ENCODE data around the gene CNTD1. TPM values are rescaled to one million over a fixed set of nuclear protein-coding genes. Genes with fewer than 3 reads are reported as not detected.
"Not testable (repeated sequence)": the region's sequence is repeated elsewhere in the genome, so short reads cannot be mapped to it uniquely, and the experiment has no call there.

Gene CNTD1, protein sequence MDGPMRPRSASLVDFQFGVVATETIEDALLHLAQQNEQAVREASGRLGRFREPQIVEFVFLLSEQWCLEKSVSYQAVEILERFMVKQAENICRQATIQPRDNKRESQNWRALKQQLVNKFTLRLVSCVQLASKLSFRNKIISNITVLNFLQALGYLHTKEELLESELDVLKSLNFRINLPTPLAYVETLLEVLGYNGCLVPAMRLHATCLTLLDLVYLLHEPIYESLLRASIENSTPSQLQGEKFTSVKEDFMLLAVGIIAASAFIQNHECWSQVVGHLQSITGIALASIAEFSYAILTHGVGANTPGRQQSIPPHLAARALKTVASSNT
- total RNA-seq, result not detected
- long read RNA-seq, result 0 reads

DNA sequence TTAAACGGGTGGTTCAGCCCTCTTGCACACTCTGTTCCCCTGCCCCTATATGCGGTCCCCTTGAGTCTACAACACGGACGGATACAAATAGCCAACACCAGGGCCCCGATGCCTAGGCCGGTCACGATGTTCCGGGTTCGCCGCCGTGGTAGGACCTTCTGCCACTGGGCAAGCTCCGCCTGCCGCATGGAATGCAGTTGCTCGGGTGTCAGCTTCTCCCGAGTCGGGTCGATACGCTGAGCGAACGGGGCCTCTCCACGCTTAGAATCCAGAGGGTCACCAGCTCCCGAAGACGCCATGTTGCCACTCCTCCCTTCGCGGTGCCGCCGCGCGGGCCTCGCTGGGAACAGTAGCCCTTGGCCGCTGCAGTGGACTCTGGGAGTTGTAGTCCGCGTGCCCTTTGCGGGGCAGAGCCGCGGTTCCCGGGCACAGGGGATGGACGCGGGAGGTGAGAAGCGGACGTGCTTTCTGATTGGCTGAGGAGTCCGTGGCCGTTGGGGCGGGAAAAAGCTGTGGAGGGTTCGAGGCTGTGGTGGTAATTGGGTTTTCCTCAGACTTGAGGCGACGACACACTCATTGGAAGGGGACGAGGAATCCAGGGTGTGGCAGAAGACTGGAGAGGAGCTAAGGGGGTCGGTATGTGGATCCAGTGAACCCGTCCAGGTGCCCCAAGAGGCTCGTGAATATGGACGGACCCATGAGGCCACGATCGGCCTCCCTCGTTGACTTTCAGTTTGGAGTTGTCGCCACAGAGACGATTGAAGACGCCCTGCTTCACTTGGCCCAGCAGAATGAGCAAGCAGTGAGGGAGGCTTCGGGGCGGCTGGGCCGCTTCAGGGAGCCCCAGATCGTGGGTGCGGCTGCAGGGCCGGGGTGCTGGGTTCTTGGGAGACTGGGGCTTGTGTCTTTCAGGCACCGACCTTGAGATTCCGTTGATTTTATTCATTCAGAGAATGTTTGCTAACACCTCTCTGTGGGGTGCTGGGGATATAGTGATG is at the start of gene CNTD1, which contains the start of gene COA3:
TSS of gene CNTD1 (plus strand) at position 479 of the 998 bp plus-strand sequence. CDS start at position 686, 207 bp downstream.
TSS of gene COA3 (minus strand) at position 322 of the 998 bp plus-strand sequence. CDS start at position 299, 23 bp downstream.
- ATAC-seq (ENCODE audit: poor library complexity) (peak; percentile 98), DNase-seq (peak; percentile 92)
- intact Hi-C loops (cut with DNase I), result no loop called here

DNA sequence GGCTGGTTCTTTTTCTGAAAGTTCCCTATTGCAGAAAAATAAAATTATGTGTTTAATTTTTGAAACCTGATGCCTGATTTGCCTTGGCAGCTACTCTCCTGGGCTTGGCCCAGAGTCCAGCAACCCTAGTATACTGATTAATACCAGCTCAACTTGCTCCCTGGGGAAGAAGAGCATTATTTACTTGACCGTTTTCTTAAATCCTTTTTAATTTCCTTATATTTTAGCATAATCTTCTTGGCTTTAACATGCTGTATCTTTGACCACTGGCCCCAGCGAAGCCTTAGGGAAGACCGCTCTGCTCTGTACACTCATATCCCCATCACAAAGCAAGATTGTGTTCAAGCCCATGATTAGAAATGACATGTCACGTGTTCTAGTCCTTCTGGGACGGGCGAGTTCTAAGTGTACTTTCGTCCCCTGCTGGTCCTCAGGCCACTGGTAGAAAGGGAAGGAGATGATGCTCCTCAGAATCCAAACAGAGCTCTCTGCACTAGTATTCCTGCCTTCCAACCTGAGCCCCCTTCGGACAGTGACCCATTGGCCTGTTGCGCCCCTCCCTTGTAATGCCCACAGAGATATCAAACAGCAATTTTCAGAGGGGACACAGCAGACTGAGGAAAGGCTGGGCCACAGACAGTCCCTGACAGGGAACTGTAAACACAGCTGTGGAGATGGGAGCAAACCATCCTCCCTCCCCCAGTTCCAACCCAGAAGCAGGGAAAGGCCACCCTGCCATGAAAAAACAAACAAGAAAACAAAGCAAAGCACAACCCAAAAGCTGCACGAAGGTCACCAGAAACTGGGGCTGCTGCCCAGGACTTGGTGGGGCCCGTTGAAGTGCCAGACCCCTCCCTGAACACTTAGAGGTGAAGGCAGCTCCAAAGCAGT is 49.5 kb upstream of the CNTD1 start:
- no peak for DNase-seq
- ATAC-seq (ENCODE audit: poor library complexity), result no peak
- intact Hi-C loops (cut with DNase I), result no loop called here

DNA sequence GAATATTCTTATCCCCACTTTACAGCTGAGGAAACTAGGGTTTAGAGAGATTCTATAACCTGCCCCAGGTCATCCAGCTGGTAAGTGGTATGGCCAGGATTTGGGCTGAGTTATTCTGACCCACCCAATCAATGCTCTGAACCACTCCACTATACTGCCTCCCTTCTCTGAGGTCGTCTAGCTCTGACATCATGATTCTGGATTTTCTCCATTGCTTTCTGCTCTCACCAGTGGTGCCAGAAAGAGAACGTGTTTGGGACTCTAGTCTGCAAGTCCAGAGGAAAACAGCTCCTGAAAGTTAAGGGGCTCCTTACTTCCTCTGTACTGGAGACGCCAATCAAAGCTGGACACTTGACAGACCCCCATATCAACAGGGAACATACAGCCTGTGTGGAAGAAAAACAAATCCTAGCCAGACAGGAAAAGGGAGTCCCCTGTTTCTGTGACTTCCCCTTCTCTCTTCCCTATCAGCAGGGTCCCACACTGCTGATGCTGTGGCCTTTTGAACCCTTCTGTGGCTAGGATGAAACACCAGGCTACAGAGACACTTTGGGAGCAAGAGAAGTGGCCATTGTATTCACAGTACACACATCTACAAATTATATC is 47.8 kb upstream of the CNTD1 start:
- DNase-seq, result no peak
- peak; percentile 9 for ATAC-seq (ENCODE audit: poor library complexity)
- intact Hi-C loops (cut with DNase I), result no loop called here

DNA sequence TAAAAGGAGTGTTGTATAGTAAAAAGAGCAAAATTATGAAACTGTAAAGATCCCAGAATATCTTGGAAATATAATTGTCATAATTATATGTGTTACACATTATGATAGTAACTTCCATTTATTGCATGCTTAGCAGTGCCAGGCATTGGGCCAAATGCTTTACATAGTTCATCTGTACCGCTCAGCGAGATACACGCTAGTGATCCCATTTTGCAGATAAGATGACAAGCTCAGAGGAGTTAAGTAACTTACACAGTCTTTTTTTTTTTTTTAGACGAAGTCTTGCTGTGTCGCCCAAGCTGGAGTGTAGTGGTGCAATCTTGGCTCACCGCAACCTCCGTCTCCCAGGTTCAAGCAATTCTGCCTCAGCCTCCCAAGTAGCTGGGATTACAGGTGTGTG is 47.0 kb upstream of the CNTD1 start:
- DNase-seq, result no peak
- ATAC-seq (ENCODE audit: poor library complexity), result no peak
- intact Hi-C loops (cut with DNase I), result no loop called here

DNA sequence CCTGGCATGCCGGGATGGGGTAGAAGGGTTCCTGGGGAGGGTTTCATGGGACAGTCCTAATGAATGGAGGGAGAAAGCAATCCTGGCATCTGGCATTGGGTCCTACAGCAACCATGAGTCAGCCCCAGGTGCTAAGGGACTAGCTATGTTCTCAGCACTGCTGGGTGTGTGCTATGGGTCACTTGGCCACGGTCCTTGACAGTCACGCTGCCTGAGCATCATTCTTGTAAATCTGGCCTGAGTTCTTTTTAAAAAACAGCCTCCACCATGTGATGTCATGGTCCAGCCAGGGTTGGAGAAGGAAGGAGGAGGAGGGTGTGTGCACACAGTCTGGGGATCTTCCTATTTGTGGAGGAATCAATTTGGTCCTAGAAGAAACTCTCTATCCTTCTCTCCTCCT is 43.9 kb upstream of the CNTD1 start:
- DNase-seq (peak; percentile 72), ATAC-seq (ENCODE audit: poor library complexity) (peak; percentile 83)
- intact Hi-C loops (cut with DNase I), result no loop called here

DNA sequence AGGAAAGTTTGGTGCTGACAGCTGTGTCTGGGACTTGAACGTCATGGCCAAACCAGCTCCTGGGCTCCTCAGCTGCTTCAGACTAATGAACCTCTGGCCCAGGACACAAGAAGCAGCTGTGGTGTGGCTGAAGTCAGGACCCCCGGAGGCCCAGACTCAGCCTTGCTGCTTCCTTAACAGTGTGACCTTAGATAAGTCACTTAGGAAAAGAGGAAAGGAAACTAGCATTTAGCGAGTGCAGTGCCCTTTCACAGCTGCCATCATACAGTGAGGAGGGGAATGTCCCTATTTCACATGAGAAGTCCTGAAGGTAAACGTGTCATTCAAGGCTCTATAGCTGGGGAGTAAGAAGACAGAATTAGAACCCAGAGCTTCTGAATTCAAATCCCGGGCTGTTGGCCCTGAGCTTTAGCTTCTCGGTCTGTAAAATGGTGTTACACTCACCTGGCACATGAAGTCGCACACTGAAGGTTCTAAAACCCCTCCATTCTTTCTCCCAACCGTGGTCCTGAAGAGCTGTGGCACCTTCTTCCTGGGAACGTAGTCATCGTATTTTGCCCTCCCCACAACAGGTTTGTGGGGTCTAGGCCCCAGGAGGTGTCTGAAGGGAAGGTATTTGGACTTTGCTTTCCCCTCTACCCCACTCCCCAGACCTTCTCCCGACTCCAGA is 38.5 kb upstream of the CNTD1 start:
- no peak for DNase-seq
- intact Hi-C loops (cut with DNase I), result loop anchor here (10.0 kb wide), 1 partner anchor 175 kb away; no protein-coding TSS in a partner anchor
- ATAC-seq (ENCODE audit: poor library complexity), result no peak

DNA sequence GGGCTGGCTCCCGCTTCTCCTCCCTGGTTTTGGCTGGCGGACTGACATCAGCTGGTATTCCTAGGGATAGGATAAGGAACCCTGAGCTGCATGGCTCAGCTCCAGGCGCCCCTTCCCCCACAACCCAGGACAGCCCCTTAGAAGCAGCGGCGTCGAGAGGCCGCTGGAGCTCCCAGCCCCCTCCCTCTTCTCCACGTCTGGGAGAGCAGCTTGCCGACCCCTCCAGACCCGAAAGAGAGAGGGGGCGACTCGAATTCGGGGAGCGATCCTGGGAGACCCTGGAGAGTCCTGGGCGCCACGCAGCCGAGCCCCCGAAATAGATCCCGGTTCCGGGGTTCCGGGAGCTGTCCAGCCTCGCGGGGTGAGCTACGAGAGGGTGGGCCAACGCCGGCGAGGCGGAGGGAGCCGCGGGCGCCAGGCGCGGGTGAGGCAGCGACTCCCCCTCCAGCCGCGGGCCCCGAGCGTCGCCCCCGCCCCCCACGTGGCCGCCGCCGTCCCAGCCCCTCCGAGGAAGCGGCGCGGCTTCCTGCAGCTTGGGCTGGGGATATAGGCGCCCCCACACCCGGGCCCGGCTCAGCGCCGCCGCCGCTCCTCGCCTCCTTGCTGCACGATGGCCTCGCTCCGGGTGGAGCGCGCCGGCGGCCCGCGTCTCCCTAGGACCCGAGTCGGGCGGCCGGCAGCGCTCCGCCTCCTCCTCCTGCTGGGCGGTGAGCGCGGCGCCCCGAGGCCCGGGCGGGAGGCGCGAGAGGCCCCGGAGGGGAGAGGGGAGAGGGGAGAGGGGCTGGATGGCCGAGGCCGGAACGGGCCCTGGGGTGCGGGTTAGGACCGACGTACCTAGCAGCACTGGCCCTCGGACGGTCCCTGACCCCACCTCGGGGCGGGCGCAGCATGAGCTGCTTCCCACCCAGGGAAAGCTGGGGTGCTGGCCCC is 37.7 kb upstream of the CNTD1 start, which contains the start of gene RAMP2:
TSS of gene RAMP2 (plus strand) at position 576 of the 930 bp plus-strand sequence. CDS start at position 611, 35 bp downstream.
- DNase-seq (peak; percentile 59), ATAC-seq (ENCODE audit: poor library complexity) (peak; percentile 60)
- intact Hi-C loops (cut with DNase I), result loop anchor here (10.0 kb wide), 1 partner anchor 176 kb away; no protein-coding TSS in a partner anchor

DNA sequence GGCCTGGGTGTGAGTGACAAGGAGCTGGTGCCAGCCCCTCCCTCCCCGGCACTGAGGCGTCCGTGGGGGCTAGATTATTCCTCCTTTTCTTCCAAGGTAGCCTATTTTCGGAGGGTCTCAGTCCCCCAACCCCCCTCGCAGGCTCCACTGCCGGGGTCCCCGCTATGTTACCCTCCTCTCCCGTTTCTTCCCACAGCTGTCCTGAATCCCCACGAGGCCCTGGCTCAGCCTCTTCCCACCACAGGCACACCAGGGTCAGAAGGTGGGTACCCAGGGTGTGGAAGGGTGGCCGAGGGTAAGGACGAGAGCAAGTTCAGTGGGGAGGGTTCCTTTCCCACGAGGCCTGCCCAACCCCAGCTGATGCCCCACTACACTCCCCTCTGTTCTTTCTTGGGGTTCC is 37.0 kb upstream of the CNTD1 start:
- intact Hi-C loops (cut with DNase I), result loop anchor here (2.0 to 10.0 kb wide), 2 partner anchors 41 to 177 kb away; no protein-coding TSS in a partner anchor

DNA sequence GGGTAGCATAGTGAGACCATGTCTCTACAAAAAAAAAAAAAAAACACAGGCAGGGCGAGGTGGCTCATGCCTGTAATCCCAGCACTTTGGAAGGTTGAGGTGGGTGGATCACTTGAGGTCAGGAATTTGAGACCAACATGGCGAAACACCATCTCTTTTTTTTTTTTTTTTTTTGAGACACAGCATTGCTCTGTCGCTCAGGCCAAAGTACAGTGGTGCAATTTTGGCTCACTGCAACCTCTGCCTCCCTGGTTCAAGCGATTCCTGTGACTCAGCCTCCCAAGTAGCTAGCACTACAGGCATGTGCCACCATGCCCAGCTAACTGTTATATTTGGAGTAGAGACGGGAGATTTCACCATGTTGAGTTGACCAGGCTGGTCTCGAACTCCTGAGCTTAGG is 32.5 kb upstream of the CNTD1 start:
- intact Hi-C loops (cut with DNase I), result loop anchor here (10.0 kb wide), 1 partner anchor 181 kb away; no protein-coding TSS in a partner anchor
- no peak for DNase-seq
- ATAC-seq (ENCODE audit: poor library complexity), result no peak

More for the DNA sequence above, 37.0 kb upstream of the CNTD1 start:
- ATAC-seq (ENCODE audit: poor library complexity) (no peak), DNase-seq (no peak)

DNA sequence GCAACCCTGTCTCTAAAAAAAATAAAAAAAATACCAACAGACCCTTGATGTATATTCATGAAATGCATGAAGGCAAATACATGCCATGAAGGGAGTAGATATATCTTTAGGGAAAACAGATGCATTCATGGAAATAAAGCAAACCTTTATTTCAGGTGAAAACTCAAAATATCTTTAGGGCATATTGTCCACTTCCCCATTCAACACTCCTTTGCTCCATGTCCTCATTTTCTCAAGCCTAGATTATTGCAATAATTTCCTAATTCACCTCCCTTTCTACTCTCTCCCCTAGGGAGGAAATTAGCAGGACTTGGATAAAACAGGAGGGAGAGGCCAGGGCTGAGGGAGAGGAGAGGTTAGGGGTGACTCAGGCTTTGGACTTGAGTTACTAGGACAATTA is 31.1 kb upstream of the CNTD1 start:
- ATAC-seq (ENCODE audit: poor library complexity) (no peak), DNase-seq (no peak)
- intact Hi-C loops (cut with DNase I), result loop anchor here (10.0 kb wide), 1 partner anchor 183 kb away; no protein-coding TSS in a partner anchor

DNA sequence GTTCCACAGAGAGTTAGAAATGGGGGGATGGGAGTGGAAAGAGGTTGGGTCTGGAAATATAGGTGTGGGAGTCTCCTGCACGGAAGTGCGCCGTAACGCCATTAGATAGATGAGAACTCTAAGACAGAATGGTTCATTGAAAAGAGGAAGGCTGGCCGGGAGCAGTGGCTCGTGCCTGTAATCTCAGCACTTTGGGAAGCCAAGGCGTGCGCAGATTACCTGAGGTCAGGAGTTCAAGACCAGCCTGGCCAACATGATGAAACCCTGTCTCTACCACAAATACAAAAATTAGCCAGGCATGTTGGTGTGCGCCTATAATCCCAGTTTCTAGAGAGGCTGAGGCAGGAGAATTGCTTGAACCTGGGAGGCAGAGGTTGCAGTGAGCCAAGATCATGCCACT is 30.7 kb upstream of the CNTD1 start:
- intact Hi-C loops (cut with DNase I), result loop anchor here (10.0 kb wide), 1 partner anchor 183 kb away; no protein-coding TSS in a partner anchor
- DNase-seq; ATAC-seq (ENCODE audit: poor library complexity): not testable (repeated sequence)

DNA sequence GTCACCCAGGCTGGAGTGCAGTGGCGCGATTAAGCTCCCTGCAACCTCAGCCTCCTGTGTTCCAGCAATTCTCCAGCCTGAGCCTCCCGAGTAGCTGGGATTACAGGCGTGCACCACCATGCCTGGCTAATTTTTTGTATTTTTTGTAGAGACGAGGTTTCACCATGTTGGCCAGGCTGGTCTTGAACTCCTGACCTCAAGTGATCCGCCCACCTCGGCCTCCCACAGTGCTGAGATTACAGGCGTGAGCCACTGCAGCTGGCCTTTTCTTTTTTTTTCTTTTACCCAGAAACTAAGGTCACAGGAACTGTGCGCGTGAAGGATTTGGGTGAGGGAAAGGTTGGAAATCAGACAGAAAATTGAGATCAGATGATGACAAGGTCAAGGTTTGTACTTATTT is 28.7 kb upstream of the CNTD1 start:
- intact Hi-C loops (cut with DNase I), result loop anchor here (10.0 kb wide), 1 partner anchor 185 kb away; no protein-coding TSS in a partner anchor
- not testable (repeated sequence) for ATAC-seq (ENCODE audit: poor library complexity); DNase-seq

DNA sequence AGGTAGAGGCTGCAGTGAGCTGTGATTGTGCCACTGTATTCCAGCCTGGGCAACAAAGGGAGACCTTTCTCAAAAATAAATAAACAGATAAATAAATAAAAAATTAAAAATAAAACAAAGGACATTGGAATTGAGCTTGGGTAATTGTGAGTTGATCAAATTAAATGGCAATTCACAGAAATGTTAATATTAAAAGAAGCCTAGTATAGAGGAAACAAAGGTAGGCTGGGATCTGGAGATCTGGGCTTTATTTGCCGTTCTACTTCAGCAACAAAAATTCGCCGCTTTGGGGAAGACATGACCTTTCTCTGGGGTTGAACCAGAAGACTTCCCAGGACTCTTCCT is 25.7 kb upstream of the CNTD1 start:
- intact Hi-C loops (cut with DNase I), result no loop called here

DNA sequence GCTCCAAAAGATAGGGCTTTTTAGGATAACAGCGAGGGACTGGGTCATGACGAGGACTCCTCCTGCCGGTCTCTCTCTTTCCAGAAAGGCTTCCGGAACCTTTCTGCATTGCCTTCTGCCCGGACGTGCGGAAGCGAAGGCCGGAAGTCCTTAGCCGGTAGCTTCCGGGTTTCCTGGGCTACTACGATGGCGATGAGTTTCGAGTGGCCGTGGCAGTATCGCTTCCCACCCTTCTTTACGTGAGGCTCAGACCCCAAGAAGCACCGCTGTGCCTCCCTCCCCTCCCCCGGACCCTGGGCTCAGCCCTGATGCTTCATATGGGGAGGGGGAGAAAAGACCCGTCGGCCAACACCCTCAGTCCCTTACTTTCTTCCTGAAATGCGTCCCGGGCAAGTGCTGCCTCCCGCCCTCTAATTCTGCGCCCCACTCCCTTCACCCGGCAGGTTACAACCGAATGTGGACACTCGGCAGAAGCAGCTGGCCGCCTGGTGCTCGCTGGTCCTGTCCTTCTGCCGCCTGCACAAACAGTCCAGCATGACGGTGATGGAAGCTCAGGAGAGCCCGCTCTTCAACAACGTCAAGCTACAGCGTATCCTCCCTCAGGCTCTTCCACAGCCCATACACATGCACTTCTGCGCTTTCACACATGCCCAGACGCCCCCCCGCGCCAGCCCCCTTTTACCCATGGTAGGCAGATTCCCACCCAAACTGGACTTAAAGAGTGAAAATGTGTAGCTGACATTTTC is 25.2 kb upstream of the CNTD1 start, which contains the start of gene VPS25:
TSS of gene VPS25 (plus strand) at position 160 of the 746 bp plus-strand sequence. CDS start at position 187, 27 bp downstream.
- ATAC-seq (ENCODE audit: poor library complexity), result peak; percentile 97
- peak; percentile 83 for DNase-seq
- intact Hi-C loops (cut with DNase I), result no loop called here

More for the DNA sequence above, 25.7 kb upstream of the CNTD1 start:
- no peak for ATAC-seq (ENCODE audit: poor library complexity)
- DNase-seq, result no peak

DNA sequence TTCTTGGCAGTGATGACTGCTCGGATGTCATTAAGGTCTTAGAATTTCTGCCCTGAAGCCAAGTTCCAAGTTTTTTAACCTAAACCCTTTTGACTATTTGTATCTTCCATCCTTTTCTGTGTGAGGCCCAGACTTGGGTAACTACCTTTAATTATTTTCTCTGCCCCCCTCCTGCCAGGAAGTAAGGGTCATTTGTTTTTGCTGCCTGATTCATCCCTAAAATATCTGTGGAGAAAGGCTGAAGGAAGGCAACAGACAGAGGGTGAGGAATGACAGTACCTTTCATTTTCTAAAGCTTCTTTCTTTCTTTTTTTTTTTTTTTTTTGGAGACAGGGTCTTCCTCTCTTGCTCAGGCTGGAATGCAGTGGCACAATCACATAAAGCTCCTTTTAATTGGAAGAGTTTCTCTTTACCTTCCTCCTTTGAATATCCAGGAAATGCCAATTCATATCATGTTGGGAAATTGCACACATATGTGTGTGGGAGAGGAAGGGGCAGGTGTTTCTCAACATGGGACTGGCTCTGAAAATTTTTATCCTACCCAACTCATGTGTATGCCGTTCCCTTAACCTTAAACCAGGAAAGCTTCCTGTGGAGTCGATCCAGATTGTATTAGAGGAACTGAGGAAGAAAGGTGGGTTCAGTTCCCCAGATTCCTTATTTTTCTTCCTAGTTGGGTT is 24.5 kb upstream of the CNTD1 start:
- DNase-seq (no peak), ATAC-seq (ENCODE audit: poor library complexity) (no peak)
- intact Hi-C loops (cut with DNase I), result no loop called here
